HG03139 (cell line): Measurements from ENCODE around the gene GRAMD2A.

ENCODE experiments used
- ATAC-seq: cut with Tn5 transposase; IDR thresholded peaks from one replicate; pipeline ENCODE4 v1.9.1; 2021; ENCODE audit not compliant: unreplicated experiment

Gene GRAMD2A

GRCh38 chr15:72220687-72221086 is 23.1 kb upstream of the GRAMD2A start:
- ATAC-seq = no peak

- no peak for ATAC-seq
These were observed 19.6 kb upstream of the GRAMD2A start for GRCh38 chr15:72217216-72217615.

GRCh38 chr15:72216079-72216478 is 18.5 kb upstream of the GRAMD2A start:
- ATAC-seq = no peak

GRCh38 chr15:72207558-72208085 is 10.0 kb upstream of the GRAMD2A start:
- no peak for ATAC-seq

- no peak for ATAC-seq
These were observed 9.1 kb upstream of the GRAMD2A start for GRCh38 chr15:72206677-72207000.

- ATAC-seq = no peak
These were observed 8.5 kb upstream of the GRAMD2A start for GRCh38 chr15:72205896-72206676.

GRCh38 chr15:72205273-72205672 is 7.7 kb upstream of the GRAMD2A start:
- ATAC-seq = no peak

GRCh38 chr15:72203507-72203837 is 5.9 kb upstream of the GRAMD2A start:
- ATAC-seq = no peak

GRCh38 chr15:72202801-72203506 is 5.4 kb upstream of the GRAMD2A start:
- no peak for ATAC-seq

- no peak for ATAC-seq
These were observed 4.7 kb upstream of the GRAMD2A start for GRCh38 chr15:72202302-72202701.

- no peak for ATAC-seq
These were observed 3.9 kb upstream of the GRAMD2A start for GRCh38 chr15:72201391-72201921.

GRCh38 chr15:72200395-72201237 is 3.0 kb upstream of the GRAMD2A start:
- ATAC-seq = no peak

GRCh38 chr15:72199721-72200212 is 2.2 kb upstream of the GRAMD2A start:
- no peak for ATAC-seq

GRCh38 chr15:72199205-72199515 is 1.6 kb upstream of the GRAMD2A start:
- no peak for ATAC-seq

- ATAC-seq = no peak
These were observed 993 bp upstream of the GRAMD2A start for GRCh38 chr15:72198356-72199204.

- no peak for ATAC-seq
These were observed 537 bp downstream of the GRAMD2A start for GRCh38 chr15:72197041-72197459.

GRCh38 chr15:72196409-72197040 is 1.1 kb downstream of the GRAMD2A start:
- ATAC-seq = no peak

GRCh38 chr15:72195101-72195511 is 2.5 kb downstream of the GRAMD2A start:
- no peak for ATAC-seq

GRCh38 chr15:72193836-72194396 is 3.7 kb downstream of the GRAMD2A start:
- ATAC-seq = no peak

- no peak for ATAC-seq
These were observed 5.2 kb downstream of the GRAMD2A start for GRCh38 chr15:72192416-72192815.
